ENCODE results near the gene AMOTL1. TPM values are rescaled to one million over a fixed set of nuclear protein-coding genes. Genes with fewer than 3 reads are reported as not detected.

The AMOTL1 gene
- total and polyA plus RNA-seq, 2 of the 8 experiments (the other 6 are each of a cell fraction or from before 2014, with no cell fraction given) = 9.0 to 27.6 TPM

DNA sequence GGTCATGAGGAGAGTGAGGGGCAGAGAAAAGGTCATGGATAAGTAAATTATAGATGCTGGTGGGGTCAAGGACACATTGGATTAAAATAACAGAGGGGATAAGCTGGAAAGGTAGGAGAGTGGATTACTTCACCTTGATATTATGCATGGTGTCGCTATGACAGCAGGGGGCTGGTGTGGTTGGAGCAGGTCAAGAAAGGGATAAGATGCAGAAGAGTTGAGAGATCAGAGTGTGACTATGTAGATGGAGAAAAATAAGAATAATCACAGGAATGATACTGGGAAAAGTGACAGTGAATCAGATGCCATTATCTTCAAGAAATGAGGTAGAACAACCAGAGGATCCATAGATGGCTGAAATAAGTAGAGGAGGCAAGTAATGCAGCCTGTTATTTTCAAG lies 29.4 kb upstream of the AMOTL1 start:
- FAIRE-seq = no peak
- Histone ChIP-seq H3K36me3 (ENCODE audit: control insufficient read depth in 2 of 4, insufficient read depth in 4 of 4, low read length in 3 of 4) (no peaks in the 10 kb centered on the region), H2BK5ac (ENCODE audit: low read depth, low read length) (no peak overlapping the region), H2AFZ (ENCODE audit: low read length) (no peak overlapping the region), H4K8ac (ENCODE audit: extremely low read depth, insufficient read depth, low read length) (no peak overlapping the region), H4K20me1 (replicated peaks in 1 of 2; ENCODE audit: control insufficient read depth in 1 of 2, insufficient read depth in 2 of 2, low read length in 2 of 2) (no peaks in the 10 kb centered on the region), H3K79me1 (ENCODE audit: low read depth, low read length) (no peaks in the 10 kb centered on the region), H3K4me1 (replicated peaks in 1 of 4; ENCODE audit: control insufficient read depth in 3 of 4, insufficient read depth in 4 of 4, low read length in 3 of 4) (peaks cover 7 to 27% (median 18%) of the 10 kb centered on the region in 4 experiments), H2BK20ac (ENCODE audit: low read length) (no peak overlapping the region), H2BK15ac (ENCODE audit: low read length) (no peak overlapping the region), H4K91ac (replicated peaks; ENCODE audit: insufficient read length, low read length) (no peak overlapping the region), H3K27ac (ENCODE audit: low read depth, low read length) (no peak overlapping the region), H3K18ac (ENCODE audit: extremely low read depth, low read length) (no peak overlapping the region), H3K4me2 (ENCODE audit: insufficient read depth in 1 of 2, low read depth in 2 of 2, low read length in 2 of 2) (no peak overlapping the region), H3K79me2 (ENCODE audit: control insufficient read depth in 1 of 2, insufficient read depth in 2 of 2, low read length in 2 of 2) (no peaks in the 10 kb centered on the region), H3K27me3 (replicated peaks in 1 of 4; ENCODE audit: control insufficient read depth in 3 of 4, extremely low read depth in 1 of 4, insufficient read depth in 3 of 4, low read length in 3 of 4) (peaks cover 0 to 31% (median 19%) of the 10 kb centered on the region in 4 experiments; a peak in 6 of 7 replicates), H3K4me3 (ENCODE audit: extremely low read depth in 1 of 4, insufficient read depth in 2 of 4, low read depth in 3 of 4, low read length in 4 of 4) (no peak overlapping the region), H4K5ac (ENCODE audit: insufficient read length, low read depth, low read length) (no peak overlapping the region), H3K23me2 (ENCODE audit: low read depth, low read length) (peaks cover 6% of the 10 kb centered on the region), H2BK12ac (ENCODE audit: low read depth, low read length) (0 out of 2 replicates have a peak overlapping the region, but pooled peaks have one; percentile 19), H3K9ac (replicated peaks in 1 of 4; ENCODE audit: extremely low read depth in 1 of 4, low read depth in 3 of 4, low read length in 3 of 4) (no peak overlapping the region), H3K9me3 (ENCODE audit: insufficient read depth in 2 of 2, low read depth in 1 of 2, low read length in 1 of 2) (no peaks in the 10 kb centered on the region), H3K23ac (ENCODE audit: insufficient read length) (no peak overlapping the region), H3K14ac (ENCODE audit: insufficient read length) (no peak overlapping the region), H2AK5ac (ENCODE audit: low read depth, low read length) (no peak overlapping the region), H2BK120ac (replicated peaks; ENCODE audit: low read depth, low read length) (no peak overlapping the region), H3K56ac (replicated peaks; ENCODE audit: insufficient read length, low read depth, low read length) (peak overlapping the region; percentile 66), H3K4ac (replicated peaks; ENCODE audit: insufficient read length, low read depth, low read length) (no peak overlapping the region)
- no peak for TF ChIP-seq EGR1 (IDR thresholded peaks at IDR 0.05; ENCODE audit: borderline replicate concordance, low read depth, low read length)
- TF ChIP-seq SP1 (IDR thresholded peaks at IDR 0.05; ENCODE audit: low read depth, low read length) = no peak
- TF ChIP-seq CHD1 (IDR thresholded peaks at IDR 0.05; ENCODE audit: low read depth, low read length) = no peak
- TF ChIP-seq POLR2AphosphoS5 (IDR thresholded peaks at IDR 0.05; ENCODE audit: low read depth, low read length) = no peak
- CTCF ChIA-PET (ENCODE audit: partially characterized antibody) = interaction anchor here (1.0 to 1.6 kb wide), 3 partner anchors 12 to 116 kb away, joined by 4 to 6 read pairs (median 5); no protein-coding TSS in a partner anchor
- WGBS, 2 experiments (ENCODE audit: extremely low coverage in 1 of 2, insufficient coverage in 1 of 2, insufficient read length in 1 of 2, insufficient replicate concordance in 2 of 2, low coverage in 1 of 2, low lambda C conversion rate in 2 of 2, missing lambda C conversion rate in 1 of 2) = 80% methylated on average over 1 of the region's 1 CpG; no CpG with 5 or more reads in 1 of the 2 experiments
- POLR2A ChIA-PET (ENCODE audit: partially characterized antibody) = no interaction called here
- no peak for DNase-seq (ENCODE audit: low read depth in 1 of 2, low spot score in 2 of 2)
